Mesenchymal stem cell (in vitro differentiated cells and primary cell): Measurements from ENCODE around the gene DAW1.
A peak's percentile ranks its signal among the peaks of the same experiment; 100 is the strongest.

Experiments used
- DNase-seq: peaks from one replicate; pipeline ENCODE4 v3.0.0-alpha.2; 2013
- H2AFZ ChIP-seq: one replicate; pipeline ENCODE4 v1.6.1; 2013; ENCODE audit warnings: low read depth, mild to moderate bottlenecking, control low read depth, inconsistent platforms, low read length, moderate library complexity
- H2AK5ac ChIP-seq: 2 replicates; pipeline ENCODE4 v1.6.1; 2013; ENCODE audit warnings: low read length, moderate library complexity, mild to moderate bottlenecking, inconsistent platforms; ENCODE audit not compliant: severe bottlenecking
- H2BK120ac ChIP-seq: one replicate; pipeline ENCODE4 v1.6.1; 2013; ENCODE audit warnings: low read depth, mild to moderate bottlenecking, inconsistent platforms, low read length, moderate library complexity
- H2BK12ac ChIP-seq, 2 experiments: one replicate each; pipeline ENCODE4 v1.6.1; 2013; ENCODE audit warnings: inconsistent platforms in 2 of 2, low read length in 2 of 2, mild to moderate bottlenecking in 2 of 2, moderate library complexity in 2 of 2, control low read depth in 1 of 2
- H2BK15ac ChIP-seq: one replicate; pipeline ENCODE4 v1.6.1; 2013; ENCODE audit warnings: mild to moderate bottlenecking, low read depth, inconsistent platforms; ENCODE audit not compliant: poor library complexity, severe bottlenecking
- H2BK5ac ChIP-seq: 2 replicates; pipeline ENCODE4 v1.6.1; 2013; ENCODE audit warnings: low read depth, mild to moderate bottlenecking, low read length, control low read depth, inconsistent platforms; ENCODE audit not compliant: poor library complexity, severe bottlenecking
- H3K14ac ChIP-seq, 2 experiments: one replicate each; pipeline ENCODE4 v1.6.1; 2013; ENCODE audit warnings: inconsistent platforms in 2 of 2, low read length in 2 of 2, control low read depth in 1 of 2, mild to moderate bottlenecking in 1 of 2, moderate library complexity in 1 of 2
- H3K18ac ChIP-seq, 2 experiments: one replicate each; pipeline ENCODE4 v1.6.1; 2013; ENCODE audit warnings: inconsistent platforms in 2 of 2, low read length in 2 of 2, control low read depth in 1 of 2, low read depth in 1 of 2, mild to moderate bottlenecking in 1 of 2
- H3K23ac ChIP-seq, 2 experiments: one replicate each; pipeline ENCODE4 v1.6.1; 2013; ENCODE audit warnings: inconsistent platforms in 2 of 2, low read length in 2 of 2, mild to moderate bottlenecking in 2 of 2, moderate library complexity in 2 of 2, control low read depth in 1 of 2
- H3K27ac ChIP-seq: 2 replicates; pipeline ENCODE4 v1.5.1; 2013; ENCODE audit warnings: mild to moderate bottlenecking, moderate library complexity, low read length, control low read depth, inconsistent platforms; ENCODE audit not compliant: poor library complexity, severe bottlenecking
- H3K27me3 ChIP-seq, 2 experiments: 2 replicates each; pipeline versions ENCODE4 v1.6.1 to v1.7.0; 2013; ENCODE audit warnings: low read length in 2 of 2, mild to moderate bottlenecking in 2 of 2, moderate library complexity in 2 of 2, control low read depth in 1 of 2, inconsistent platforms in 1 of 2; ENCODE audit not compliant: control insufficient read depth in 1 of 2, insufficient read depth in 1 of 2
- H3K36me3 ChIP-seq, 2 experiments: 2 replicates each; pipeline versions ENCODE4 v1.6.1 to v1.7.0; 2013; ENCODE audit warnings: low read length in 2 of 2, control low read depth in 1 of 2, inconsistent platforms in 1 of 2, low read depth in 1 of 2, mild to moderate bottlenecking in 1 of 2; ENCODE audit not compliant: insufficient read depth in 2 of 2, control insufficient read depth in 1 of 2
- H3K4ac ChIP-seq, 2 experiments: one replicate each; pipeline ENCODE4 v1.6.1; 2013; ENCODE audit warnings: inconsistent platforms in 2 of 2, low read length in 2 of 2, mild to moderate bottlenecking in 2 of 2, moderate library complexity in 2 of 2, control low read depth in 1 of 2, low read depth in 1 of 2
- H3K4me1 ChIP-seq: 2 replicates; pipeline ENCODE4 v1.6.1; 2013; ENCODE audit warnings: low read depth, low read length, control low read depth; ENCODE audit not compliant: control insufficient read depth, insufficient read depth
- H3K4me2 ChIP-seq: 2 replicates; pipeline ENCODE4 v1.6.1; 2013; ENCODE audit warnings: low read length, mild to moderate bottlenecking, inconsistent platforms; ENCODE audit not compliant: poor library complexity, severe bottlenecking
- H3K4me3 ChIP-seq, 2 experiments: 2 replicates each; pipeline versions ENCODE4 v1.5.1 to v1.7.0; 2013; ENCODE audit warnings: low read length in 2 of 2, mild to moderate bottlenecking in 2 of 2, control low read depth in 1 of 2, low read depth in 1 of 2; ENCODE audit not compliant: insufficient read depth in 1 of 2
- H3K79me1 ChIP-seq: replicated peaks from 2 replicates; pipeline ENCODE4 v1.6.1; 2013; ENCODE audit warnings: mild to moderate bottlenecking, control low read depth, low read length, inconsistent platforms; ENCODE audit not compliant: poor library complexity, severe bottlenecking
- H3K9ac ChIP-seq: 2 replicates; pipeline ENCODE4 v1.7.0; 2013; ENCODE audit warnings: mild to moderate bottlenecking, low read length, moderate library complexity
- H3K9me3 ChIP-seq: 2 replicates; pipeline ENCODE4 v1.7.0; 2013; ENCODE audit warnings: mild to moderate bottlenecking, low read length; ENCODE audit not compliant: control insufficient read depth
- H4K8ac ChIP-seq: one replicate; pipeline ENCODE4 v1.6.1; 2013; ENCODE audit warnings: inconsistent platforms, mild to moderate bottlenecking, low read length, moderate library complexity
- H4K91ac ChIP-seq: one replicate; pipeline ENCODE4 v1.6.1; 2013; ENCODE audit warnings: mild to moderate bottlenecking, low read length, inconsistent platforms
- WGBS: methylation state at CpG from one replicate; pipeline ENCODE4 v1.1.7; 2013; ENCODE audit warnings: mixed read lengths; 5-methylcytosine and 5-hydroxymethylcytosine counted together

DAW1 gene

GRCh38 chr2:227872676-227873075 is 1.2 kb downstream of the DAW1 start:
- Histone ChIP-seq H4K91ac (no peak overlapping the region), H3K27me3 (no peaks in the 10 kb centered on the region), H4K8ac (no peak overlapping the region), H3K36me3 (no peaks in the 10 kb centered on the region), H2AFZ (no peak overlapping the region), H3K4me3 (no peak overlapping the region), H2BK12ac (no peak overlapping the region), H3K14ac (no peak overlapping the region), H3K23ac (no peak overlapping the region), H2BK5ac (no peak overlapping the region), H2BK120ac (no peak overlapping the region), H3K4me1 (peaks cover 15% of the 10 kb centered on the region), H3K79me1 (no peaks in the 10 kb centered on the region), H3K4me2 (no peak overlapping the region), H2AK5ac (no peak overlapping the region), H3K18ac (no peak overlapping the region), H3K9ac (no peak overlapping the region), H3K4ac (no peak overlapping the region), H2BK15ac (no peak overlapping the region), H3K9me3 (no peaks in the 10 kb centered on the region), H3K27ac (no peak overlapping the region)
- WGBS, result 97% methylated on average over 4 of the region's 4 CpGs
- DNase-seq, result no peak

DNA sequence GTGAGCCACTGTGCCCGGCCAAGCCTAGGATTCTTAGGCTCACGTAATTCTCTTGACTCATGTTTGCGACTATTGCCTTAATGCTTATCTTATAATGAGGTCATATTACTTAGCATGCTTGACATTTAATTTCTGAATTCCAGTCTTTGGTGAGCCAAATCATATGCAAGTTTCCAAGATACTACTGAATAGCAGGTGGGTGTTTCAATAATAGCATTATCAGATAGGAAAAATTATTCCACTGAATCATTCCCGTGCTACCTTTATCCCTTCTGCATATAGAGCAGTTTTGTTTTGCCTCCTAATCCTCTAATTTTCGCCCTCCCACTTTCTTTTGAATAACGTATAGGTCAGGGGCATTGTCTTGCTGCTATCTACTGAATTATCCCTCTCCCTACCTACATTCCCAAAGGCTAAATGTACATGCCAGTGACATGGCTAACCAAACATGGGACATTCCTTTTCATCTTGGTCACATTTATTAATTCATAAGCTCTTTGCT is 4.9 kb downstream of the DAW1 start:
- H3K79me1 ChIP-seq, result no peaks in the 10 kb centered on the region
- no peaks in the 10 kb centered on the region for H3K27me3 ChIP-seq
- no peak overlapping the region for H3K9ac ChIP-seq

GRCh38 chr2:227877421-227878310 is 6.2 kb downstream of the DAW1 start:
- peak overlapping the region in 1 of 2 experiments; percentile 63 for H3K4me3 ChIP-seq
- 88% methylated on average over 6 of the region's 9 CpGs for WGBS

More for the DNA sequence above, 4.9 kb downstream of the DAW1 start:
- Histone ChIP-seq H3K27ac (no peak overlapping the region), H2BK120ac (no peak overlapping the region), H3K14ac (no peak overlapping the region), H2AK5ac (no peak overlapping the region), H3K23ac (no peak overlapping the region), H3K4ac (no peak overlapping the region), H2BK15ac (no peak overlapping the region), H3K36me3 (no peaks in the 10 kb centered on the region), H4K8ac (no peak overlapping the region), H2BK12ac (no peak overlapping the region), H3K4me3 (no peak overlapping the region), H3K18ac (no peak overlapping the region), H2AFZ (no peak overlapping the region), H2BK5ac (no peak overlapping the region), H3K4me2 (no peak overlapping the region), H3K4me1 (peaks cover 5% of the 10 kb centered on the region), H3K9me3 (no peaks in the 10 kb centered on the region), H4K91ac (no peak overlapping the region)
- no peak for DNase-seq
- 93% methylated on average over 3 of the region's 6 CpGs for WGBS

GRCh38 chr2:227880460-227880859 is 9.0 kb downstream of the DAW1 start:
- Histone ChIP-seq H2AK5ac (no peak overlapping the region), H3K36me3 (no peaks in the 10 kb centered on the region), H4K8ac (no peak overlapping the region), H2BK120ac (no peak overlapping the region), H2AFZ (no peak overlapping the region), H4K91ac (no peak overlapping the region), H3K23ac (no peak overlapping the region), H3K4ac (no peak overlapping the region), H3K9ac (no peak overlapping the region), H3K27ac (no peak overlapping the region), H3K4me2 (no peak overlapping the region), H3K9me3 (no peaks in the 10 kb centered on the region), H2BK15ac (no peak overlapping the region), H2BK12ac (no peak overlapping the region), H3K4me1 (peaks cover 6% of the 10 kb centered on the region), H3K79me1 (no peaks in the 10 kb centered on the region), H3K18ac (no peak overlapping the region), H3K27me3 (no peaks in the 10 kb centered on the region), H2BK5ac (no peak overlapping the region), H3K4me3 (no peak overlapping the region), H3K14ac (no peak overlapping the region)
- 98% methylated on average over 3 of the region's 3 CpGs for WGBS
- DNase-seq, result no peak

More at GRCh38 chr2:227877421-227878310, 6.2 kb downstream of the DAW1 start:
- no peaks in the 10 kb centered on the region for H3K36me3 ChIP-seq
- H3K4me1 ChIP-seq, result peaks cover 2% of the 10 kb centered on the region
- H3K27ac ChIP-seq, result no peak overlapping the region
- no peak overlapping the region for H3K4ac ChIP-seq
- peak overlapping the region in 1 of 2 experiments; percentile 39 for H3K14ac ChIP-seq
- H3K4me2 ChIP-seq, result no peak overlapping the region
- H3K9me3 ChIP-seq, result no peaks in the 10 kb centered on the region
- DNase-seq, result no peak
- no peaks in the 10 kb centered on the region for H3K27me3 ChIP-seq
- peak overlapping the region; percentile 70 for H3K9ac ChIP-seq
- peak overlapping the region; percentile 50 for H2BK5ac ChIP-seq
- no peak overlapping the region for H4K8ac ChIP-seq
- H2AK5ac ChIP-seq, result no peak overlapping the region
- no peak overlapping the region for H2BK120ac ChIP-seq
- H2AFZ ChIP-seq, result no peak overlapping the region
- H3K23ac ChIP-seq, result no peak overlapping the region
- H4K91ac ChIP-seq, result no peak overlapping the region
- H3K79me1 ChIP-seq, result no peaks in the 10 kb centered on the region
- peak overlapping the region in 1 of 2 experiments; percentile 47 for H2BK12ac ChIP-seq
- no peak overlapping the region for H3K18ac ChIP-seq
- H2BK15ac ChIP-seq, result no peak overlapping the region
